Neural cell (in vitro differentiated cells): ENCODE results near the gene RPP30. TPM values are rescaled to one million over a fixed set of nuclear protein-coding genes. Genes with fewer than 3 reads are reported as not detected.

Experiments used
- H2AFZ ChIP-seq: fragments of 200-600, 300-800 bp; sonication (generic), shearing (Covaris generic); 2 replicates; pipeline ENCODE4 v1.6.0; 2014; ENCODE audit warnings: low read depth, mild to moderate bottlenecking, antibody characterized with exemption, low read length, moderate library complexity
- H3F3A ChIP-seq: fragments of 200-600 bp; shearing (Covaris generic); 2 replicates; pipeline ENCODE4 v1.6.1; 2016; ENCODE audit warnings: mild to moderate bottlenecking, moderate library complexity, mixed read lengths, antibody characterized with exemption, low read length; ENCODE audit not compliant: insufficient read depth, poor library complexity, severe bottlenecking
- H3K27ac ChIP-seq: fragments of 200-600, 300-800 bp; sonication (generic), shearing (Covaris generic); 2 replicates; pipeline ENCODE4 v1.5.1; 2014; ENCODE audit warnings: mild to moderate bottlenecking, low read length, moderate library complexity
- H3K27me3 ChIP-seq: fragments of 300-800, 200-600 bp; sonication (generic), shearing (Covaris generic); 2 replicates; pipeline ENCODE4 v1.6.0; 2014; ENCODE audit warnings: mild to moderate bottlenecking, low read depth, low read length, moderate library complexity; ENCODE audit not compliant: insufficient read depth
- H3K36me3 ChIP-seq: fragments of 300-800, 200-600 bp; sonication (generic), shearing (Covaris generic); 2 replicates; pipeline ENCODE4 v1.5.1; 2014; ENCODE audit warnings: mild to moderate bottlenecking, antibody characterized with exemption, low read length, moderate library complexity; ENCODE audit not compliant: insufficient read depth
- H3K4me2 ChIP-seq: fragments of 300-800, 200-600 bp; sonication (generic), shearing (Covaris generic); 2 replicates; pipeline ENCODE4 v1.6.0; 2014; ENCODE audit warnings: mild to moderate bottlenecking, low read length
- H3K4me3 ChIP-seq: fragments of 300-800, 200-600 bp; sonication (generic), shearing (Covaris generic); 2 replicates; pipeline ENCODE4 v1.5.1; 2014; ENCODE audit warnings: mild to moderate bottlenecking, low read length, moderate library complexity
- H3K79me2 ChIP-seq: fragments of 200-600 bp; shearing (Covaris generic); replicated peaks from 2 replicates; pipeline ENCODE4 v1.6.0; 2014; ENCODE audit warnings: mild to moderate bottlenecking, low read length, moderate library complexity; ENCODE audit not compliant: insufficient read depth
- H3K9ac ChIP-seq: fragments of 300-800, 200-600 bp; sonication (generic), shearing (Covaris generic); 2 replicates; pipeline ENCODE4 v1.6.1; 2016; ENCODE audit warnings: mild to moderate bottlenecking, low read length, mixed read lengths
- H3K9me2 ChIP-seq: fragments of 200-600 bp; shearing (Covaris generic); 2 replicates; pipeline ENCODE4 v1.6.1; 2016; ENCODE audit warnings: mild to moderate bottlenecking, low read length, mixed read lengths; ENCODE audit not compliant: insufficient read depth
- H3K9me3 ChIP-seq: fragments of 200-600, 300-800 bp; sonication (generic), shearing (Covaris generic); 2 replicates; pipeline ENCODE4 v1.6.1; 2016; ENCODE audit warnings: mild to moderate bottlenecking, mixed run types, low read length, moderate library complexity, mixed read lengths
- H4K20me1 ChIP-seq: fragments of 200-600 bp; shearing (Covaris generic); 2 replicates; pipeline ENCODE4 v1.6.1; 2016; ENCODE audit warnings: mild to moderate bottlenecking, mixed run types; ENCODE audit not compliant: insufficient read depth
- EP300 ChIP-seq: fragments of 450-650 bp; conservative IDR thresholded peaks from 2 replicates; pipeline ENCODE4 v1.6.1; 2014; ENCODE audit warnings: antibody characterized with exemption, mild to moderate bottlenecking, moderate library complexity; ENCODE audit not compliant: poor library complexity, severe bottlenecking
- EZH2 ChIP-seq: fragments of 200-600, 300-800 bp; shearing (Covaris generic), sonication (generic); IDR thresholded peaks from 2 replicates; pipeline ENCODE4 v1.6.1; 2014; ENCODE audit warnings: antibody characterized with exemption, low read length, borderline replicate concordance, mild to moderate bottlenecking; ENCODE audit not compliant: insufficient read depth, poor library complexity, severe bottlenecking
- MXI1 ChIP-seq: fragments of 450-650 bp; conservative IDR thresholded peaks from 2 replicates; pipeline ENCODE4 v1.6.1; 2014; ENCODE audit warnings: antibody characterized with exemption, mild to moderate bottlenecking; ENCODE audit not compliant: poor library complexity, severe bottlenecking
- POLR2AphosphoS5 ChIP-seq: IDR thresholded peaks from 2 replicates; pipeline ENCODE4 v1.6.1; 2012
- RAD21 ChIP-seq: fragments of 450-650 bp; conservative IDR thresholded peaks from 2 replicates; pipeline ENCODE4 v1.6.1; 2014; ENCODE audit warnings: antibody characterized with exemption, mild to moderate bottlenecking, moderate library complexity
- SMC3 ChIP-seq: fragments of 450-650 bp; conservative IDR thresholded peaks from 2 replicates; pipeline ENCODE4 v1.6.1; 2014; ENCODE audit warnings: antibody characterized with exemption, mild to moderate bottlenecking, moderate library complexity; ENCODE audit not compliant: poor library complexity
- TAF1 ChIP-seq: IDR thresholded peaks from 2 replicates; pipeline ENCODE4 v1.6.1; 2012; ENCODE audit warnings: low read depth
- polyA plus RNA-seq: library from polyadenylated mRNA; depleted of rRNA; stranded (reverse); fragments of >200 nt; gene quantifications from 2 replicates; pipeline ENCODE4 v1.2.3, GENCODE V29; 2014
- TF ChIP-seq, protein P1 (sequence below): IDR thresholded peaks from 2 replicates; pipeline ENCODE4 v1.6.1; 2012; ENCODE audit warnings: borderline replicate concordance
- TF ChIP-seq, protein P2 (sequence below): fragments of 450-650 bp; IDR thresholded peaks from 2 replicates; pipeline ENCODE4 v1.5.1; 2014; ENCODE audit warnings: antibody characterized with exemption, mild to moderate bottlenecking, moderate library complexity; ENCODE audit not compliant: poor library complexity, severe bottlenecking

RPP30 gene
- polyA plus RNA-seq, 1 donor from 2014 or later = 86.5 TPM

DNA sequence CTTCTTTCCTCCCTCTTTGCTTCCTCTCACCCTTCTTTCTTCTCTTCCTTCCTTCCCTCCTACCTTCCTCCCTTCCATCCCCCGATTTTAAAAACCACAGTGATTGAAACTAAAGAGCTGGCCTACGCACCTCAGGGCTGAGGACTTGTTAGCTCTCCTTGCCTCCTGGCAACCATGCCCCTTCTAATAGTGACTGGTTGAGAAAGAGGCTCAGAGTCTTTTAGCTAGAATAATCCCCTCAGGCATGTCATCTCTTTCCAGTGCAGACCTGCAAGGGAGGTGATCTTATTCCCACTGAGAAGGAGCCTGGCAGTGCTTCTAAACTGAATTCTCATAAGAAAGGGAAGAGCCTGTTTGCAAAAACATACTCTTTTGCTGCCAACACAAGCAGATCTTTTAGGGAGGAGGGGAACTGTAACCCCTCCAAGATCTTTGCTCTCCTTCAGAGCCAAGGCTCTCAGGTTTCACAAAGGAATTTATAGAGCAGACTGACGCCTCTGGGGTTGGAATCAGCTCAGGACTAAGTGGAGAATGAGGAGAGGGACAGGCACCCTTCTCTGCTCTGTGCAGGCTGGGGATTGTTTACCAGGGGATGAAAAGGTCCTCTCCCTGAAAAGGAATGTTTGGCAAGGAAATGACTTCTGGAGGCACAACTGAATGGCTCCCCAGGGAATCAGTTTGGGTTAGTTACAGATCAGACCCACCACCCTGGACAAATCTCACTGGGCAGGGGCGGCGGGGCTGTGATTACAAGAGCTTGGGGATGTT lies 58.5 kb downstream of the RPP30 start:
- no peak for TF ChIP-seq EZH2
- TF ChIP-seq, protein P1, sequence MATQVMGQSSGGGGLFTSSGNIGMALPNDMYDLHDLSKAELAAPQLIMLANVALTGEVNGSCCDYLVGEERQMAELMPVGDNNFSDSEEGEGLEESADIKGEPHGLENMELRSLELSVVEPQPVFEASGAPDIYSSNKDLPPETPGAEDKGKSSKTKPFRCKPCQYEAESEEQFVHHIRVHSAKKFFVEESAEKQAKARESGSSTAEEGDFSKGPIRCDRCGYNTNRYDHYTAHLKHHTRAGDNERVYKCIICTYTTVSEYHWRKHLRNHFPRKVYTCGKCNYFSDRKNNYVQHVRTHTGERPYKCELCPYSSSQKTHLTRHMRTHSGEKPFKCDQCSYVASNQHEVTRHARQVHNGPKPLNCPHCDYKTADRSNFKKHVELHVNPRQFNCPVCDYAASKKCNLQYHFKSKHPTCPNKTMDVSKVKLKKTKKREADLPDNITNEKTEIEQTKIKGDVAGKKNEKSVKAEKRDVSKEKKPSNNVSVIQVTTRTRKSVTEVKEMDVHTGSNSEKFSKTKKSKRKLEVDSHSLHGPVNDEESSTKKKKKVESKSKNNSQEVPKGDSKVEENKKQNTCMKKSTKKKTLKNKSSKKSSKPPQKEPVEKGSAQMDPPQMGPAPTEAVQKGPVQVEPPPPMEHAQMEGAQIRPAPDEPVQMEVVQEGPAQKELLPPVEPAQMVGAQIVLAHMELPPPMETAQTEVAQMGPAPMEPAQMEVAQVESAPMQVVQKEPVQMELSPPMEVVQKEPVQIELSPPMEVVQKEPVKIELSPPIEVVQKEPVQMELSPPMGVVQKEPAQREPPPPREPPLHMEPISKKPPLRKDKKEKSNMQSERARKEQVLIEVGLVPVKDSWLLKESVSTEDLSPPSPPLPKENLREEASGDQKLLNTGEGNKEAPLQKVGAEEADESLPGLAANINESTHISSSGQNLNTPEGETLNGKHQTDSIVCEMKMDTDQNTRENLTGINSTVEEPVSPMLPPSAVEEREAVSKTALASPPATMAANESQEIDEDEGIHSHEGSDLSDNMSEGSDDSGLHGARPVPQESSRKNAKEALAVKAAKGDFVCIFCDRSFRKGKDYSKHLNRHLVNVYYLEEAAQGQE = no peak
- TF ChIP-seq MXI1 = no peak
- no peak for TF ChIP-seq RAD21
- TF ChIP-seq, protein P2, sequence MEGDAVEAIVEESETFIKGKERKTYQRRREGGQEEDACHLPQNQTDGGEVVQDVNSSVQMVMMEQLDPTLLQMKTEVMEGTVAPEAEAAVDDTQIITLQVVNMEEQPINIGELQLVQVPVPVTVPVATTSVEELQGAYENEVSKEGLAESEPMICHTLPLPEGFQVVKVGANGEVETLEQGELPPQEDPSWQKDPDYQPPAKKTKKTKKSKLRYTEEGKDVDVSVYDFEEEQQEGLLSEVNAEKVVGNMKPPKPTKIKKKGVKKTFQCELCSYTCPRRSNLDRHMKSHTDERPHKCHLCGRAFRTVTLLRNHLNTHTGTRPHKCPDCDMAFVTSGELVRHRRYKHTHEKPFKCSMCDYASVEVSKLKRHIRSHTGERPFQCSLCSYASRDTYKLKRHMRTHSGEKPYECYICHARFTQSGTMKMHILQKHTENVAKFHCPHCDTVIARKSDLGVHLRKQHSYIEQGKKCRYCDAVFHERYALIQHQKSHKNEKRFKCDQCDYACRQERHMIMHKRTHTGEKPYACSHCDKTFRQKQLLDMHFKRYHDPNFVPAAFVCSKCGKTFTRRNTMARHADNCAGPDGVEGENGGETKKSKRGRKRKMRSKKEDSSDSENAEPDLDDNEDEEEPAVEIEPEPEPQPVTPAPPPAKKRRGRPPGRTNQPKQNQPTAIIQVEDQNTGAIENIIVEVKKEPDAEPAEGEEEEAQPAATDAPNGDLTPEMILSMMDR = no peak
- no peak for TF ChIP-seq TAF1
- TF ChIP-seq EP300 = no peak
- TF ChIP-seq POLR2AphosphoS5 = no peak
- TF ChIP-seq SMC3 = no peak
- H3K27me3 ChIP-seq = no peaks in the 10 kb centered on the region
- H3K9me2 ChIP-seq = no peaks in the 10 kb centered on the region
- no peaks in the 10 kb centered on the region for H3F3A ChIP-seq
- no peak overlapping the region for H3K4me3 ChIP-seq
- no peak overlapping the region for H2AFZ ChIP-seq
- H3K27ac ChIP-seq = no peak overlapping the region
- no peaks in the 10 kb centered on the region for H3K9me3 ChIP-seq
- H3K9ac ChIP-seq = no peak overlapping the region
- no peaks in the 10 kb centered on the region for H3K79me2 ChIP-seq
- no peaks in the 10 kb centered on the region for H3K36me3 ChIP-seq
- H3K4me2 ChIP-seq = no peak overlapping the region
- H4K20me1 ChIP-seq = no peaks in the 10 kb centered on the region

DNA sequence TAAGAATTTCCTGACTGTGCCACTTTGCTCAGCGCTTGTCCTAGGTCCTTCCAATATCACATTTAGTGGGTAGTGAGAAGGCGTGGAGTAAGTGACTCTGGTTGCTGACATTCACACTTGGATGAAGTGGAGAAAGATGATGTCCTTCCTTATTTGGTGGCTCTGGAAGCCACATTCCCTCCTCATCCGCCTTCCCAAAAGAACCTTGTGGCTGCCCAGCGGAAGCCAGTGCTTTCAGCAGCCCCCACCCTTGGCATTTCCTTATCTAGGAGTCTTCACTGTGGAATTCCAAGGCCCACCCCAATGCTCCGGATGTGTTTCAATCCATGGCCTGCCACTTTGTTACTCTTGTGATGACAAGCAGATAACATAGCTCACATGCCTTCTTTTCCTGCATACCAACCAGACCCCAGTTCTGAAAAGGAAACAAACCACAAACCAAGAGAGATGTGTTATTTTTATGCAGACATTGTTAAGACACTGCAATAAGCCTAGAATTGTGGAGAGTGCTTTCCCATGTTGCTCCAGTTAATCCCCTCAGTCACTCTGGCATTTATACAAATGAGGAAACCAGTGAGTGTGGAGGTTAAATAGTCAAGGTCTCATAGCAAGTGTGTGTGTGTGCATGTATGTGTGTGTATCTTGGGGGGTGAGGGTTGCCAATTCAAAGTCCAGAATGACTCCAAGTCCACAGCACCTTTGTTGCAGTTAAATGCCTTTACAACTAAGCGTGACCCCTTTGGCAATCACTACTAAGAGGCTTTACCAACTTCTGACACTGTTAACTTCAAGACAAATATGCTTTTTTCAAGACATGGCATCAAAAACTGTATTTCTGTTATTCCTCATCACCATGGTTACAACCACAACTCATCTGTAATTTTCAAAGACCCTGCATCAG lies 59.4 kb downstream of the RPP30 start:
- Histone ChIP-seq H3F3A (no peaks in the 10 kb centered on the region), H3K9ac (no peak overlapping the region)

More for the DNA sequence above, 59.4 kb downstream of the RPP30 start:
- no peaks in the 10 kb centered on the region for H3K9me2 ChIP-seq
- H3K4me2 ChIP-seq = no peak overlapping the region
- H2AFZ ChIP-seq = no peak overlapping the region
- H3K36me3 ChIP-seq = no peaks in the 10 kb centered on the region
- TF ChIP-seq, protein P2 = no peak
- TF ChIP-seq, protein P1 = no peak
- no peak for TF ChIP-seq MXI1
- no peak for TF ChIP-seq TAF1
- TF ChIP-seq RAD21 = no peak
- no peak for TF ChIP-seq EP300
- no peak for TF ChIP-seq POLR2AphosphoS5
- TF ChIP-seq EZH2 = no peak
- TF ChIP-seq SMC3 = no peak
- no peak overlapping the region for H3K27ac ChIP-seq
- no peaks in the 10 kb centered on the region for H3K79me2 ChIP-seq
- H3K27me3 ChIP-seq = no peaks in the 10 kb centered on the region
- H3K9me3 ChIP-seq = no peaks in the 10 kb centered on the region
- H3K4me3 ChIP-seq = no peak overlapping the region
- no peaks in the 10 kb centered on the region for H4K20me1 ChIP-seq
